ENCODE results near the gene FALEC.

GRCh38 chr1:150578272-150579109 is 62.9 kb downstream of the FALEC start:
- TF ChIP-seq EZH2 (IDR thresholded peaks at IDR 0.05; ENCODE audit: low read depth, unreplicated experiment) (no peak), EZH2phosphoT487 (IDR thresholded peaks at IDR 0.05; ENCODE audit: unreplicated experiment) (no peak), CTCF (conservative IDR thresholded peaks at IDR 0.05; ENCODE audit: low read depth in 2 of 2) (no peak), POLR2AphosphoS5 (IDR thresholded peaks at IDR 0.05; ENCODE audit: low read depth) (no peak), ETS1 (IDR thresholded peaks at IDR 0.05) (no peak; the same call in 1 of the 2 replicates), REST (IDR thresholded peaks at IDR 0.05; ENCODE audit: unreplicated experiment) (no peak), NANOG (IDR thresholded peaks at IDR 0.05; ENCODE audit: borderline replicate concordance) (no peak), CREB1 (CRISPR knock-in tag; IDR thresholded peaks at IDR 0.05; ENCODE audit: low read depth) (no peak), JUNB (IDR thresholded peaks at IDR 0.05; ENCODE audit: unreplicated experiment) (no peak)

Data from GM23338 (cell line).